ENCODE data around the gene DEGS2. TPM values are rescaled to one million over a fixed set of nuclear protein-coding genes. Genes with fewer than 3 reads are reported as not detected.

Gene DEGS2
- polyA plus RNA-seq, 3 donors = 8.7 to 10.9 (median 10.4) TPM

DNA sequence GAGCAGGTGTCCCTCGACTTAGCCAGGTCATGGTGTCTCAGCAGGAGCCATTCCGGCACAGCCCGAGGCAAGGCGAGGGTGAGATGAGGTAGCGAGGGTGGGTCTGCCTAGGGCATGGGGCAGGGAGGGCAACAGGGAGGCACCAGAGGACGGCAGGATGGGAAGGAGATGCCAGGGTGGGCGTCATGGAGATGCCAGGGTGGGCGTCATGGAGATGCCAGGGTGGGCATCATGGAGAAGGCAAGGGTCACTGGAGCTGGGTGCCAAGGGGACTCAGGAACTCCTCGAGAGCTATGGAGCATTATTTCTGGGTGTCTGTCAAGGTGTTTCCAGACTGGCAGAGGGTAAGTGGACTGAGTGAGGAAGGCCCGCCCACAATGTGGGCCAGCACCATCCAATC is 7.4 kb downstream of the DEGS2 start:
- DNase-seq = no peak

GRCh38 chr14:100150932-100151587 is 8.4 kb downstream of the DEGS2 start:
- no peak for DNase-seq

GRCh38 chr14:100149851-100150611 is 9.4 kb downstream of the DEGS2 start:
- no peak for DNase-seq

- DNase-seq = no peak
Measured at GRCh38 chr14:100148837-100149731, 10.4 kb downstream of the DEGS2 start.

DNA sequence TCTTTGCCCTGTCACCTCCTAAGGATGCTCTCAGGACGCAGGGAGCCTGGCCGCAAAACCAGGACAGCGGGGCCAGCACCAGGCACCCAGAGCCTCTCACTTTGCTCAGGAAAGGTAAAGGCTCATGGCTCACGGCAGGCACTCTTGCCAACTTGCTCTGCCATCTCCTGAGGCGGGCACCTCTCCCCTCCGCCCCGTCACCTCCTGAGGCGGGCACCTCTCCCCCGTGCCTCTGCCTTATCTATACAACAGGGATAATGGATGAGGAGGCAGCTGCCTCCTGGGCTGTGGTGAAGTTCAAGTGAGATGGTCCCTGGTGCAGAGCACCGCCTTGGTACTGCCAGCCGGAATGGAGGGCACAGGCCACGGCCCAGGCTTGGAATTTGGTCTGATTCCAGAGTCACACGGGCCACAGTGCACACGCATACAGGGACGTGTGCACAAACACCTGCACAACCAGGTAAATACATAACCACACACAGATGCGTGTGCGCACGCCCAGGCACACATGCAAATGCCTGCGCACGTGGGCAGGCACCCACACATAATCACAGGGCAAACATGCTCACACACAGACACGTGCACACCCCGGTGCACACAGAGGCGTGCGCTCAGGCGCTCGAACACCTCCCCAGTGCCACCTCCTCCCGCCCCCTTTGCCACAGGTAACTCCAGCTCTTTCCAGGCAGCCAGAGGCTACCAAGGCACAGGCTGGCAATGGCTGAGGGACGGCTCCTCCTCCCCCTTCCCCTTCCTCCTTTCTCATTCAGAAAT is 11.6 kb downstream of the DEGS2 start:
- no peak for DNase-seq

GRCh38 chr14:100147181-100147631 is 12.2 kb downstream of the DEGS2 start:
- DNase-seq = no peak

DNA sequence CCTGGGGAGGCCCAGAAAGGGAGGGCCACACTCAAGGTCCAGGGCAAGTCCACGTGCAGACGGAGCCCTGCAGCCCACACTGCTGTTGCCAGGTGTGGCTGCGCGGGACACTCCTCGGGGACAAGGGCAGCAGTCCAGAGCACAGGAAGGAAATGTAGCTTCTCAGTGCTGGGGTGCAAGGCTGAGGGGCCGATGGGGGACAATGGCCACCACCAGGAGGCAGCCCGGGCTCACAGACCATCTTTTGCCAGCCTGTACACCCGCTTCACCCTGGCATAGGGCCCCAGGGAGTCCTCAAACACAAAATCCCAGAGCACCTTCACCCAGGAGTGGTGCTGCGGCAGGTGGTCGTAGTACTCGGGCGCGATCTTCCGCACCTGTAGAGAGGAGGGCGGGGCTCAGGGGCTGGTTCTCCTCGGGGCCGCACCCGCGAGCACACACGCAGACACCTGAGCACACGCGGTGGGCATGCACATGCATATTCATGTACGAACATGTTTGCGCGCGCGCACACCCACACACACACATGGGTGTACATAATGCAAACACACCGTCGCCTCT is 12.8 kb downstream of the DEGS2 start:
- no peak for DNase-seq

DNA sequence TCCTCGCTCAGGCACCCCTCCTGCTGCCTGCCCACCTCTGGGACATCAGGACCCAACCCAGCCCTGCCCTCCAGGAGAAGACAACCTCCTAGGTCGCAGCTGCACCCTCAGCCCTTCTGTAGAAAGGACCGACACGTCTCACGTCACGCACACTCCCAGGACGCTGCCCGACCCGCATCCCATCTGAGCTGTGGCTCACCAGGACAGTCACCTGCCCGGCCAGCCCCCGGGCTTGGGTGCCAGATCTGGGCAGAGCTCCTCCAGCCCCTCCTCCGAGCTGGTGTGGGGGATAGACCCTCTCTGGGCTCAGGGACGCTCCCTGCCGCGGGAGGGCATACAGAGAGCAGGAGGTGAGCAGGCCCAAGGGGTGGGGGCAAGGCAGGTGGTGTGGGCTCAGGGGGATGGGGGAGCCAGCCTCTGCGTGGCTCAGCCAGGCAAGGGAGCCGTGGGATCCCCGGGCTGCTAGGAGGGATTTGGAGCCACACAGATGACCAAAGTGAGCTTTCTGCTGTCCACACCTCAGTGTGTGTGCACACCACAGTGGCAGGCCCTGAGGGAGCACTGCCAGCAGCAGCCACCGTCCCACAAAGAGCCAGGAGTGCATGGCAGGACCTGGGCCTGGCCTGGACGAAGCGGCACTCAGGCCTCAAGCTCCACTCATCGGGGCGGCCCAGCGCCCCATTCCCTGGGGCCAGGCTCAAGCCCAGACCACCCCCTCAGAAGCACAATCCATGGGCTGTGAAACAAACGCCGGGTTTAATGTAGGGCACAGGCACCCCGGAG is 13.6 kb downstream of the DEGS2 start:
- no peak for DNase-seq

DNA sequence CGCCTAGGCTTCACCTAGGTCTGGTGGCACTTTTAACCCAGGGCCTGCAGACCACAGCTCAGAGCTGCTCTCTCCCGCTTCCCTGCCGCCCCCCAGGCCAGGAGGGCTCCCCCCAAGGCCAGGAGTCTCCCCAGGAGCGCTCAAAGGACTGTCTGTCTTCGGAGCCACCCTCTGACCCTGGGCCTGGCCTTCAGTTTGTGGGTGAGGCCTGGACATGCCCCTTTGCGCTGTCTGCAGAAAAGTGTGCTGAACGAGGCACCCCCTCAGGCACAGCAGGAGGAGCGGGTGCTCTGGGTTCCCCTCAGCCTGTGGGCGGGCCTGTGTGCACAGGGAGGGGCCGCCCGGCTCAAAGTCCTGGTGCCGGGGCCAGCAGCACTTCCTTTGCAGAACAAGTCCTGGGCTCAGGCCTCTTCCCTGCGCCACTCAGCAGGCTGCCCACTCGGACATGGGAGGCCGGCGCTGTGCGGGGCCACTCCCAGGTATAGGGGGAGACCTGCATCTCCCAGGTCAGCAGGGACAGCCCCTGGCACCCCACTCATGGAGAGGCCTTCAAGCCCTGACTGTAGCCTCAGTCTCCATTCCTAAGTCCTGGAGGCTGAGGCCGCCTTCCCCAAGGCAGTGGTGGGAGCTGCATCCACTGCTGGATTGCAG is 14.3 kb downstream of the DEGS2 start:
- no peak for DNase-seq

GRCh38 chr14:100144645-100144995 is 14.8 kb downstream of the DEGS2 start:
- no peak for DNase-seq

- no peak for DNase-seq
Measured at GRCh38 chr14:100143934-100144333, 15.5 kb downstream of the DEGS2 start.

GRCh38 chr14:100143523-100143922 is 15.9 kb downstream of the DEGS2 start:
- no peak for DNase-seq

DNA sequence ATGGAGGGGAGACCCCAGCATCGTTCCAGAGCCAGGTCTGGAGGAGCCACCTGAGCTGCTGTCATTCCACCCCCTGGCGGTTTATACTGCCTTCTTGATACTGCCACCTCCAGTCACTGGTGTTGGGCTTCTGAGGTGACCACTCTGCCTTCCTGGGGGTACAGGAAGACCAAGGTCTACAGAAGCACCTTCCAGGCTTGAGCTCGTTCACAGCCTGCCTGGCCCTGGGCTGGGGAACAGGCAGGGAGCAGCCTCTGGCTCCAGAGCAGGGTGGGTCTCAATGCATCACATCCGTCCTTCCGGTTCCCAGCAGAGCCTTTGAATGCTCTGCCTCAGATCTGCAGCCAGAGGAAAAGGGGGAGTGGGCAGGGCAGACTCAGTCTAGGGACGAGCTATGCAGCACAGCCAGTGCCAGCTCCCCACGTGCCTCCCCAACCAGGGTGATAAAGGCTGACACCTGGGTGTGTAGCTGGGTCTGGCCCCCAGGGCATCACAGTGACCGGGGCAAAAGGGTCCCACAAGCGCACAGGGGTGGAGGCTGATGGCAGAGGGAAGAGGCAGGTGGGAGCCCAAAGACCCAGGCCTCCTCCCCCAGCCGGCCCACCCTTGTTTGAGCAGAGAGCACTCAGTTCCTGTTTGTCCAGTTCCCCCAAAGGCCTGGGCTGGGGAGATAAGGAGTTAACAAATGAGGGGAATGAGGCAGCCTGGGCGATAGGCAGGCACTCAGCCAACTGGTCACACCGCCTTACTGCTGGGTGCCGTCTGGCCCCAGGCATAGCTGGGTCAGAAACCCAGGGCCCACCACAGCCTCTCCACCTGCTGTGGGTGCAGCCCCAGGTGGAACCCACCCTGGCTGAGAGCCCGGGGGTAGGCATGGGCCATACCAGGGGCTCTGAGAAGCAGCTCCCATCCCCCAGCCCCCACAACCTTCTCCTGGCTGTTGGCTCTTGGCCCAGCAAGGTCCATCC is 17.1 kb downstream of the DEGS2 start:
- no peak for DNase-seq

DNA sequence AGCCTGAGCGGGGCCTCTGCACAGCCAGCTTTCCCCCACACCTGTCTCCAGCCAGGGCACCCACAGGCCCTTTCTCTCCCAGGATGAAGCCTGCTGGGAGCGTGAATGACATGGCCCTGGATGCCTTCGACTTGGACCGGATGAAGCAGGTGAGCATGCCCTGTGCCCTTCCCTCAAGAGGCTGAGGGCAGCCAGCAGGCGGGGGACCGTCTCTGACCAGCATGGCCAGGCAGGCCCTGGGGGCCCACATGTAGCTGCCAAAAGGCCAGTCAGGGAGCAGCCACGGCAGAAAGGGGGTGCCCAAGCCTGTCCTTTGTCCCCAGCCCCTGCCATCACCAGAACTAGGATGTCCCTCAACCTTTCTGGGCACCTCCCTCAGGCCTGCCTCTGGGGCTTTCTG is 18.3 kb downstream of the DEGS2 start:
- no peak for DNase-seq

GRCh38 chr14:100140452-100141078 is 18.9 kb downstream of the DEGS2 start:
- no peak for DNase-seq

DNA sequence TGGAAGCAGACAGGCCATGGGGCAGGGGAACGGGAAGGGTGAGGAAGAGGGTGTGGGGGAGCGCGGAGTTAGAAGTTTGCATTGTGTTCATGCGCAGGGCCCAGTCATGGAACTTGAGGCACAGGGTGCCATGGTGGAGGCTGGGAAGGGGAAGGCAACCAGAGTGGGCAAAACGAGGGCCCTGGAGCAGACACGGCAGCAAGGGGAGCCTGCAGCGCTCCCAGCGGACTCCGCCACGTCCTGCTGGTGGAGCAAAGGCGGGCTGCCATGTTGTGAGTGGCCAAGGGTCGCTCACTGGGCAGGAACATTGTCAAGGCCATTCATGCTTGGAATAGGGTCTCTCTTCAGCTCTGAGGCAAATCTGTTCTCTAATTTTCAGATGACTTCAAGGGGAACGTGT is 20.5 kb downstream of the DEGS2 start:
- DNase-seq = no peak

DNA sequence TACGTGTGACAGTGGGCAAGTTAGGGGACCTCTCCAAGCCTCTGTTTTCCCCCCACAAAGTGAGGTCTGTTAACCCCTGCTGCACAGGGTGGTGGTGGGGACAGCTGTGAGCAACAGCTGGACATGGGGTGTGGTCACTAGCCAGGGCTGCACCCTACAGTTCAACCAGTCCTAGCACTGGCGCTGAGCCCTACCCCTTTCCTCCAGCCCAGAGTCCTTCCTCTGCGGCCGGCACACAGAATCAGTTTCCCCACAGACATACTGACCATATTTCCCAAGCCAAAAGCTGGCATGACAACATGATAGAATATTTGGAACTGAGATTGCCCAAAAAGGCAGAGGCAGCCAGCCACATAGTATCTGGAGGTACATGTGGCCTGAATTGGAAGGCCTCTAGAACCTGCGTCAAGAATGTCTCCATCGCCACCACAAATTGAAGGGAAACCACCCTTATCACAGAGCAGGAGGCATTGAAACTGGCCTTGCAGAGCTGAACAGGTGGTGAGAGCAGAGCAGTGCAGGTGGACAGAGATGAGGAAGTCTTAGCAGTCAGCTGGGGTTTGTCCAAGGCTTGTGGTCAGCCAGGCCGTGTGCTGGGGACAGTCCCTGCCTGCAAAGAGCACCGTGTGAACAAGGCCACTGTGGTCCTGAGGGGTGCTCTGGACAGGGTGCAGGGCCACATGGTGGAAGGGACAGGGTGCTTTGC is 21.2 kb downstream of the DEGS2 start:
- no peak for DNase-seq

- DNase-seq = no peak
Measured at GRCh38 chr14:100137173-100137572, 22.3 kb downstream of the DEGS2 start.

Measured in renal pelvis (tissue), 4 donors.